Activated effector memory CD4-positive, alpha-beta T cell treated with anti-CD3 and anti-CD28 coated beads, Interleukin-2, amount 50 U/mL, for 16 hours (primary cell): Measurements from ENCODE around the gene IQSEC1.

ENCODE experiments used
- DNase-seq: peaks from one replicate; pipeline ENCODE4 v3.0.0-alpha.2; 2020

Gene IQSEC1

GRCh38 chr3:12996181-12996506, 77.1 kb downstream of the IQSEC1 start:
- no peak for DNase-seq

DNA sequence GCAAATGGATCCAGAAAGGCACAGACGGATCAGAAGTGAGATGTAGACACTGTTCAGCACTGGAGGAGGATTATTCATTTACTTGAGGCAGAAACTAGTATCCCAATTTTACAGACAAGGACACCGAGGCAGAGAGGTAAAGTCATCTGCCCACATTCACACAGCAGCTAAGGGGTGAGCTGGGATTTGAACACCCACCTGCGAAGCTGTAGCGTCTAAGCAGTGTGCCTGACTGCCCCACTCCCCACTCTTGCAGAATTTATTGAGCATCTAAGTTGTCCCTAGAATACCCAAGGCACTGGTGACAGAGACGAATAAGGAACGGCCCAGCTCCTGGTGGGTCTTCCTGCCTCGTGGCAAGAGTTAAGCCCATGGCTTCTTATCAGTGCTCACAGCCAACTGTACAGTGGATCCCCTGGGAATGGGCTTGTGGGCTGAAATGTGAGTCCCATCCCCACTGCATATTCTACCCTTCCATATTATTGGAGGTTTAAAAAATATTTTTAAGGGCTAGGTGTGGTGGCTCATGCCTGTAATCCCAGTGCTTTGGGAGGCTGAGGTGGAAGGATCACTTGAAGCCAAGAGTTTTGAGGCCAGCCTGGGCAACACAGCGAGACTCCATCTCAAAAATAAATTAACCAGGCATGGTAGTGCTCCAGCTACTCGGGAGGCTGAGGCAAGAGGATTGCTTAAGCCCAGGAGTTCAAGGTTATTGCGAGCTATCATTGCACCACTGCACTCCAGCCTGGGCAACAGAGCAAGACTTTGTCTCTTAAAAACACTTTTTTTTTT, 77.6 kb downstream of the IQSEC1 start:
- peak; percentile 57 for DNase-seq

GRCh38 chr3:12994607-12995388, 78.4 kb downstream of the IQSEC1 start:
- DNase-seq, result peak; percentile 95

GRCh38 chr3:12994357-12994606, 78.9 kb downstream of the IQSEC1 start:
- peak; percentile 71 for DNase-seq

- DNase-seq, result peak; percentile 70
Measured at GRCh38 chr3:12993517-12994356, 79.5 kb downstream of the IQSEC1 start.

- peak; percentile 61 for DNase-seq
Measured at GRCh38 chr3:12992629-12993516, 80.4 kb downstream of the IQSEC1 start.

GRCh38 chr3:12991861-12992281, 81.4 kb downstream of the IQSEC1 start:
- DNase-seq, result peak; percentile 53

- no peak for DNase-seq
Measured at GRCh38 chr3:12991481-12991837, 81.8 kb downstream of the IQSEC1 start.

DNA sequence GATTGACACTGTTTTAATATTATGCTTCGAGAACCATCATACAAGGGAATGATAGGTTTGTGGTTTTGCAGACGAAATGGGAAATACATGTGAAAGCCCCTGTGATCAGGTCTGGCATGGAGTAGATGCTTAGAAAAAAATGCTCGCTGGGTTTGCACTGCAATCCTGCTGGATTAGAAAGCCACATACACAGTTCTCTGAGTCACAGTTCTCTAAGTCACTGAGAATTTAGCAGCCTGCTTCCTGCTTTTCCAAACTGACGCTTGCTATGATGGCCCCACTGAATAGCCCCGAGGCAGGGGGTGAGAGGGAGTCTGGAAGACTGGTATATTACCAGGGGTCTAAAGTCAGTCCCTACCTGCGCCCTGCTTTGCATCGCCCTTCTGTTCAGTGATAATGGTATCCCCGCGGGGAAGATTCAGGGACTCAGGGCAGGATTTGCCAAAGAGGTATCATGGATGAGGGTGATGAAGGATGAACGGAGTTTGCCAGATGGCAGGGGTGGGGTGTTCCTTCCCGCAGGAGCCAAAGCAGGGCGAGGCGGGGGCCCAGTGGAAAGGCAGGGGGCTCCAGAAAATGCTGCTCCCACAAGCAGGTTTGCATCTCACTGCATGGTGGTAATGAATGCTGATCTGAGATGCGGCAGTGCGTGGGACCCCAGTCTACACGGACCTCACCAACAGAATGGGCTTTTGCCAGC, 82.3 kb downstream of the IQSEC1 start:
- peak; percentile 34 for DNase-seq

GRCh38 chr3:12990306-12990705, 82.9 kb downstream of the IQSEC1 start:
- no peak for DNase-seq

- DNase-seq, result no peak
Measured at GRCh38 chr3:12988728-12989454, 84.3 kb downstream of the IQSEC1 start.

GRCh38 chr3:12987602-12988001, 85.6 kb downstream of the IQSEC1 start:
- no peak for DNase-seq

DNA sequence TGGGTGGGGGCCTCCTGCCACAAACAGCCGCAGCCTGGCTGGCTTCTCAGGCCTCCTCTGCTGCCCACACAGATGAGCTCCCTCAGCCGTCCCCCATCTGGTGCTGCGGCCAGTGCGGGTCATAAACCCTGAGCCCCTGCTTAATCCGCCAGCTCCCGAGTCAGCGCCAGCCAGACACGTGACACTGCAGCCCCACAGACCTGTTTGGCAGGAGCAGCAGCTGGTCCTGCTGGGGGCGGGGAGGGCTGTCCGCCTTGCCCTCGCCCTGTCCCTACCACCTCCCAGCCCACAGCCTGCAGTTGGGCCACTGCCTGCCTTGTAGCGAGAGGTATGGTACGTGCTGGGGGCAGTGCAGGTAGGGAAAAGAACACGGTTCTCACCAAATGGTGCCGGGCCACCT, 86.2 kb downstream of the IQSEC1 start:
- DNase-seq, result no peak

- DNase-seq, result no peak
Measured at GRCh38 chr3:12986521-12986920, 86.7 kb downstream of the IQSEC1 start.

- DNase-seq, result no peak
Measured at GRCh38 chr3:12986031-12986430, 87.2 kb downstream of the IQSEC1 start.

- DNase-seq, result no peak
Measured at GRCh38 chr3:12985148-12985547, 88.1 kb downstream of the IQSEC1 start.

- peak; percentile 82 for DNase-seq
Measured at GRCh38 chr3:12984023-12984823, 89.0 kb downstream of the IQSEC1 start.

GRCh38 chr3:12983319-12983718, 89.9 kb downstream of the IQSEC1 start:
- no peak for DNase-seq

GRCh38 chr3:12982619-12983101, 90.6 kb downstream of the IQSEC1 start:
- no peak for DNase-seq
